ENCODE data around the gene TSPAN3. TPM values are rescaled to one million over a fixed set of nuclear protein-coding genes. Genes with fewer than 3 reads are reported as not detected.

Gene TSPAN3
- total and polyA plus RNA-seq, 10 of the 15 experiments (the other 5 are each of a cell fraction or from before 2014, with no cell fraction given) = 18.9 to 114 (median 57.2) TPM

GRCh38 chr15:77034695-77035489 is 36.0 kb downstream of the TSPAN3 start:
- no peaks in the 10 kb centered on the region for H4K20me1 ChIP-seq (ENCODE audit: control insufficient read depth, insufficient read depth)
- H3K4me3 ChIP-seq = no peak overlapping the region
- no peak overlapping the region for H3K9ac ChIP-seq (ENCODE audit: control insufficient read depth, insufficient read depth, low read length)
- H3K79me2 ChIP-seq (ENCODE audit: control insufficient read depth, insufficient read depth, low read length) = no peaks in the 10 kb centered on the region
- intact Hi-C loops (cut with micrococcal nuclease; ENCODE audit: unreplicated experiment) = loop anchor here (5.0 kb wide), 1 partner anchor 47 kb away; no protein-coding TSS in a partner anchor
- in situ Hi-C loops (cut with MboI) = no loop called here
- H3K27me3 ChIP-seq (replicated peaks in 1 of 2; ENCODE audit: control insufficient read depth in 2 of 2, insufficient read depth in 2 of 2, low read length in 1 of 2) = no peaks in the 10 kb centered on the region
- no peak overlapping the region for H3K27ac ChIP-seq (ENCODE audit: control insufficient read depth, insufficient read depth)
- H2AFZ ChIP-seq (ENCODE audit: control insufficient read depth, low read depth, low read length) = no peak overlapping the region
- WGBS (ENCODE audit: insufficient coverage, insufficient replicate concordance, low lambda C conversion rate, missing lambda C conversion rate) = 56% methylated on average over 14 of the region's 14 CpGs
- peaks cover 0 to 4% of the 10 kb centered on the region in 2 experiments; a peak in 3 of 4 replicates for H3K36me3 ChIP-seq (ENCODE audit: control insufficient read depth in 2 of 2, insufficient read depth in 2 of 2, low read length in 1 of 2)
- ATAC-seq (peak; percentile 20; the same call in 2 of the 3 replicates), FAIRE-seq (no peak), DNase-seq (ENCODE audit: low read depth, low spot score) (no peak)
- H3K4me2 ChIP-seq (ENCODE audit: control insufficient read depth, insufficient read depth) = no peak overlapping the region
- BruUV-seq (replicated peaks) = no TSS peak
- H3K4me1 ChIP-seq (ENCODE audit: control insufficient read depth, insufficient read depth, low read length) = no peaks in the 10 kb centered on the region
- SMC1A ChIA-PET (ENCODE audit: uncharacterized antibody, unreplicated experiment) = interaction anchor here (1.1 to 22.2 kb wide), 4 partner anchors 61 to 508 kb away, joined by 3 to 375 read pairs (median 4); no protein-coding TSS in a partner anchor
- CTCF ChIA-PET = interaction anchor here (0.8 to 17.4 kb wide), 22 partner anchors 8 to 509 kb away, joined by 3 to 483 read pairs (median 4); no protein-coding TSS in a partner anchor
- RAD21 ChIA-PET (ENCODE audit: unreplicated experiment) = interaction anchor here (1.0 to 9.5 kb wide), 6 partner anchors 25 to 508 kb away, joined by 3 to 189 read pairs (median 4); no protein-coding TSS in a partner anchor
- no peaks in the 10 kb centered on the region; the same call in 2 of the 3 replicates for H3K9me3 ChIP-seq (replicated peaks; ENCODE audit: control insufficient read depth, insufficient read depth, low read length)
- POLR2A ChIA-PET = no interaction called here
- TF ChIP-seq IRF5 (IDR thresholded peaks at IDR 0.05; ENCODE audit: borderline replicate concordance) (no peak), NFXL1 (IDR thresholded peaks at IDR 0.05; ENCODE audit: borderline replicate concordance) (no peak), EED (IDR thresholded peaks at IDR 0.05; ENCODE audit: low read depth) (no peak), ETV6 (conservative IDR thresholded peaks at IDR 0.05 in 1 of 2, IDR thresholded peaks at IDR 0.05 in 1 of 2; ENCODE audit: borderline replicate concordance in 1 of 2, low read depth in 1 of 2) (no peak), SUPT20H (IDR thresholded peaks at IDR 0.05; ENCODE audit: borderline replicate concordance, control insufficient read depth, low read depth, low read length) (no peak), SRF (IDR thresholded peaks at IDR 0.05; ENCODE audit: low read depth in 2 of 2, low read length in 2 of 2) (no peak), SMAD5 (IDR thresholded peaks at IDR 0.05; ENCODE audit: low read depth) (no peak), BHLHE40 (IDR thresholded peaks at IDR 0.05; ENCODE audit: borderline replicate concordance in 1 of 2, low read depth in 2 of 2, low read length in 1 of 2) (peak in 1 of 2 experiments; percentile 26; a peak in 2 of 4 replicates), SMAD1 (IDR thresholded peaks at IDR 0.05; ENCODE audit: low read depth, partially characterized antibody) (no peak), NR2F1 (conservative IDR thresholded peaks at IDR 0.05) (no peak), KDM1A (IDR thresholded peaks at IDR 0.05; ENCODE audit: borderline replicate concordance) (no peak), MAX (IDR thresholded peaks at IDR 0.05; ENCODE audit: low read depth, low read length) (no peak), GABPA (IDR thresholded peaks at IDR 0.05; ENCODE audit: low read depth) (no peak), JUND (IDR thresholded peaks at IDR 0.05; ENCODE audit: low read depth, low read length) (no peak), SMC3 (IDR thresholded peaks at IDR 0.05; ENCODE audit: borderline replicate concordance, low read length) (peak; percentile 29; the same call in 1 of the 2 replicates), ATF7 (IDR thresholded peaks at IDR 0.05; ENCODE audit: low read depth) (no peak)
- TF ChIP-seq, protein P1, sequence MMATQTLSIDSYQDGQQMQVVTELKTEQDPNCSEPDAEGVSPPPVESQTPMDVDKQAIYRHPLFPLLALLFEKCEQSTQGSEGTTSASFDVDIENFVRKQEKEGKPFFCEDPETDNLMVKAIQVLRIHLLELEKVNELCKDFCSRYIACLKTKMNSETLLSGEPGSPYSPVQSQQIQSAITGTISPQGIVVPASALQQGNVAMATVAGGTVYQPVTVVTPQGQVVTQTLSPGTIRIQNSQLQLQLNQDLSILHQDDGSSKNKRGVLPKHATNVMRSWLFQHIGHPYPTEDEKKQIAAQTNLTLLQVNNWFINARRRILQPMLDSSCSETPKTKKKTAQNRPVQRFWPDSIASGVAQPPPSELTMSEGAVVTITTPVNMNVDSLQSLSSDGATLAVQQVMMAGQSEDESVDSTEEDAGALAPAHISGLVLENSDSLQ (IDR thresholded peaks at IDR 0.05) = no peak
- TF ChIP-seq, protein P2, sequence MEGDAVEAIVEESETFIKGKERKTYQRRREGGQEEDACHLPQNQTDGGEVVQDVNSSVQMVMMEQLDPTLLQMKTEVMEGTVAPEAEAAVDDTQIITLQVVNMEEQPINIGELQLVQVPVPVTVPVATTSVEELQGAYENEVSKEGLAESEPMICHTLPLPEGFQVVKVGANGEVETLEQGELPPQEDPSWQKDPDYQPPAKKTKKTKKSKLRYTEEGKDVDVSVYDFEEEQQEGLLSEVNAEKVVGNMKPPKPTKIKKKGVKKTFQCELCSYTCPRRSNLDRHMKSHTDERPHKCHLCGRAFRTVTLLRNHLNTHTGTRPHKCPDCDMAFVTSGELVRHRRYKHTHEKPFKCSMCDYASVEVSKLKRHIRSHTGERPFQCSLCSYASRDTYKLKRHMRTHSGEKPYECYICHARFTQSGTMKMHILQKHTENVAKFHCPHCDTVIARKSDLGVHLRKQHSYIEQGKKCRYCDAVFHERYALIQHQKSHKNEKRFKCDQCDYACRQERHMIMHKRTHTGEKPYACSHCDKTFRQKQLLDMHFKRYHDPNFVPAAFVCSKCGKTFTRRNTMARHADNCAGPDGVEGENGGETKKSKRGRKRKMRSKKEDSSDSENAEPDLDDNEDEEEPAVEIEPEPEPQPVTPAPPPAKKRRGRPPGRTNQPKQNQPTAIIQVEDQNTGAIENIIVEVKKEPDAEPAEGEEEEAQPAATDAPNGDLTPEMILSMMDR (IDR thresholded peaks at IDR 0.05 in 2 of 3, conservative IDR thresholded peaks at IDR 0.05 in 1 of 3; ENCODE audit: control insufficient read depth in 2 of 3, extremely low read depth in 1 of 3, insufficient read depth in 1 of 3, low read depth in 3 of 3, low read length in 3 of 3) = peak; percentile 26 to 66 (median 58)
